ENCODE data around the gene MAP1LC3B2.
"Not testable (repeated sequence)": the region's sequence is repeated elsewhere in the genome, so short reads cannot be mapped to it uniquely, and the experiment has no call there.

The MAP1LC3B2 gene

DNA sequence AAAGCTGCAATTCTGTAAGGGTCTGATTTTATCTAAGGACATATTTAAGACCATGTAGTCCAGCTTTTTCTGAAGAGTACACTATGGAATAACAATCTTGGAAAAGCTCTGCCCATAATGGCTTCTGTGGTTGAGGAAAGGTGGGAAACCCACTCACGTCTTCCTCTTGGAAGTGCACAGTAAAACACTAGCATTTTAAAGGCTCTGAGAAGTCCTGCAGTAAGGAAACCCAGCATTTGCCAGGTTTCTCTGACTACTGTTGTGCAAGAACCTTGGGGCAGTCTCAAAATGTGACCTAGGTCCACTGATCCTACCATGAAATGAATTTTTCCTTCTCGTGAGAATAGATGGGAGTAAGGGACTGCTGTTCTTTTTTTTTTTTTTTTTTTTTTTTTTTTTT is 11.9 kb downstream of the MAP1LC3B2 start:
- Histone ChIP-seq H2BK15ac (ENCODE audit: low read depth, poor library complexity, severe bottlenecking) (no peak overlapping the region), H3K79me1 (replicated peaks; ENCODE audit: low read length, poor library complexity, severe bottlenecking) (no peaks in the 10 kb centered on the region), H3K4me3 (ENCODE audit: insufficient read depth in 1 of 2, low read depth in 1 of 2, low read length in 2 of 2) (no peak overlapping the region), H3K4me2 (ENCODE audit: low read length, poor library complexity, severe bottlenecking) (no peak overlapping the region), H3K4ac (ENCODE audit: low read depth in 1 of 2, low read length in 2 of 2) (no peak overlapping the region), H3K4me1 (ENCODE audit: control insufficient read depth, insufficient read depth, low read depth, low read length) (no peaks in the 10 kb centered on the region), H3K9ac (ENCODE audit: low read length) (no peak overlapping the region), H3K18ac (ENCODE audit: low read depth in 1 of 2, low read length in 2 of 2) (no peak overlapping the region), H2AK5ac (ENCODE audit: low read length, severe bottlenecking) (no peak overlapping the region), H4K91ac (ENCODE audit: low read length) (no peak overlapping the region), H3K14ac (ENCODE audit: low read length in 2 of 2) (no peak overlapping the region), H3K9me3 (ENCODE audit: control insufficient read depth, low read length) (peaks cover 3% of the 10 kb centered on the region), H3K36me3 (ENCODE audit: control insufficient read depth in 1 of 2, insufficient read depth in 2 of 2, low read depth in 1 of 2, low read length in 2 of 2) (no peaks in the 10 kb centered on the region), H4K8ac (ENCODE audit: low read length) (no peak overlapping the region), H2AFZ (ENCODE audit: low read depth, low read length) (no peak overlapping the region), H3K27ac (ENCODE audit: low read length, poor library complexity, severe bottlenecking) (no peak overlapping the region), H2BK5ac (ENCODE audit: low read depth, low read length, poor library complexity, severe bottlenecking) (no peak overlapping the region), H3K27me3 (ENCODE audit: control insufficient read depth in 1 of 2, insufficient read depth in 1 of 2, low read length in 2 of 2) (no peaks in the 10 kb centered on the region), H3K23ac (ENCODE audit: low read length in 2 of 2) (no peak overlapping the region), H2BK120ac (ENCODE audit: low read depth, low read length) (no peak overlapping the region), H2BK12ac (ENCODE audit: low read length in 2 of 2) (no peak overlapping the region)
- 98% methylated on average over 2 of the region's 2 CpGs for WGBS
- no peak for DNase-seq

GRCh38 chr12:116573776-116574175 is 14.6 kb downstream of the MAP1LC3B2 start:
- Histone ChIP-seq H3K9ac (ENCODE audit: low read length) (no peak overlapping the region), H3K18ac (ENCODE audit: low read depth in 1 of 2, low read length in 2 of 2) (no peak overlapping the region), H3K27me3 (ENCODE audit: control insufficient read depth in 1 of 2, insufficient read depth in 1 of 2, low read length in 2 of 2) (no peaks in the 10 kb centered on the region), H2BK15ac (ENCODE audit: low read depth, poor library complexity, severe bottlenecking) (no peak overlapping the region), H3K4me1 (ENCODE audit: control insufficient read depth, insufficient read depth, low read depth, low read length) (no peaks in the 10 kb centered on the region), H2AFZ (ENCODE audit: low read depth, low read length) (no peak overlapping the region), H4K91ac (ENCODE audit: low read length) (no peak overlapping the region), H2BK120ac (ENCODE audit: low read depth, low read length) (no peak overlapping the region), H3K9me3 (ENCODE audit: control insufficient read depth, low read length) (no peaks in the 10 kb centered on the region), H3K4me3 (ENCODE audit: insufficient read depth in 1 of 2, low read depth in 1 of 2, low read length in 2 of 2) (no peak overlapping the region), H3K4me2 (ENCODE audit: low read length, poor library complexity, severe bottlenecking) (no peak overlapping the region), H2AK5ac (ENCODE audit: low read length, severe bottlenecking) (no peak overlapping the region), H3K4ac (ENCODE audit: low read depth in 1 of 2, low read length in 2 of 2) (no peak overlapping the region), H3K36me3 (ENCODE audit: control insufficient read depth in 1 of 2, insufficient read depth in 2 of 2, low read depth in 1 of 2, low read length in 2 of 2) (no peaks in the 10 kb centered on the region), H2BK5ac (ENCODE audit: low read depth, low read length, poor library complexity, severe bottlenecking) (no peak overlapping the region), H2BK12ac (ENCODE audit: low read length in 2 of 2) (no peak overlapping the region), H4K8ac (ENCODE audit: low read length) (no peak overlapping the region), H3K79me1 (replicated peaks; ENCODE audit: low read length, poor library complexity, severe bottlenecking) (no peaks in the 10 kb centered on the region), H3K23ac (ENCODE audit: low read length in 2 of 2) (no peak overlapping the region), H3K27ac (ENCODE audit: low read length, poor library complexity, severe bottlenecking) (no peak overlapping the region), H3K14ac (ENCODE audit: low read length in 2 of 2) (no peak overlapping the region)
- 78% methylated on average over 3 of the region's 4 CpGs for WGBS
- DNase-seq, result no peak

- H3K14ac ChIP-seq (ENCODE audit: low read length in 2 of 2); H3K4me3 ChIP-seq (ENCODE audit: insufficient read depth in 1 of 2, low read depth in 1 of 2, low read length in 2 of 2): not testable (repeated sequence)
- WGBS, result 91% methylated on average over 24 of the region's 24 CpGs
Observed at GRCh38 chr12:116575754-116576153, 16.6 kb downstream of the MAP1LC3B2 start.

GRCh38 chr12:116577154-116577561 is 18.0 kb downstream of the MAP1LC3B2 start:
- DNase-seq, result no peak
- no peaks in the 10 kb centered on the region for H3K9me3 ChIP-seq (ENCODE audit: control insufficient read depth, low read length)
- H3K79me1 ChIP-seq (replicated peaks; ENCODE audit: low read length, poor library complexity, severe bottlenecking), result no peaks in the 10 kb centered on the region
- H3K27ac ChIP-seq (ENCODE audit: low read length, poor library complexity, severe bottlenecking), result no peak overlapping the region
- no peak overlapping the region for H3K23ac ChIP-seq (ENCODE audit: low read length in 2 of 2)
- H2BK5ac ChIP-seq (ENCODE audit: low read depth, low read length, poor library complexity, severe bottlenecking), result no peak overlapping the region
- H2BK120ac ChIP-seq (ENCODE audit: low read depth, low read length), result no peak overlapping the region
- no peak overlapping the region for H3K9ac ChIP-seq (ENCODE audit: low read length)
- no peaks in the 10 kb centered on the region for H3K27me3 ChIP-seq (ENCODE audit: control insufficient read depth in 1 of 2, insufficient read depth in 1 of 2, low read length in 2 of 2)
- H3K4me1 ChIP-seq (ENCODE audit: control insufficient read depth, insufficient read depth, low read depth, low read length), result no peaks in the 10 kb centered on the region
- no peak overlapping the region for H3K4me3 ChIP-seq (ENCODE audit: insufficient read depth in 1 of 2, low read depth in 1 of 2, low read length in 2 of 2)
- no peak overlapping the region for H4K91ac ChIP-seq (ENCODE audit: low read length)
- H2BK15ac ChIP-seq (ENCODE audit: low read depth, poor library complexity, severe bottlenecking), result no peak overlapping the region
- no peak overlapping the region for H3K4me2 ChIP-seq (ENCODE audit: low read length, poor library complexity, severe bottlenecking)
- no peak overlapping the region for H3K14ac ChIP-seq (ENCODE audit: low read length in 2 of 2)
- H3K4ac ChIP-seq (ENCODE audit: low read depth in 1 of 2, low read length in 2 of 2), result no peak overlapping the region
- WGBS, result 100% methylated on average over 2 of the region's 4 CpGs
- H2AK5ac ChIP-seq (ENCODE audit: low read length, severe bottlenecking), result no peak overlapping the region
- no peak overlapping the region for H4K8ac ChIP-seq (ENCODE audit: low read length)
- H3K36me3 ChIP-seq (ENCODE audit: control insufficient read depth in 1 of 2, insufficient read depth in 2 of 2, low read depth in 1 of 2, low read length in 2 of 2), result no peaks in the 10 kb centered on the region
- no peak overlapping the region for H2BK12ac ChIP-seq (ENCODE audit: low read length in 2 of 2)
- H3K18ac ChIP-seq (ENCODE audit: low read depth in 1 of 2, low read length in 2 of 2), result no peak overlapping the region
- no peak overlapping the region for H2AFZ ChIP-seq (ENCODE audit: low read depth, low read length)

More at GRCh38 chr12:116575754-116576153, 16.6 kb downstream of the MAP1LC3B2 start:
- H3K27me3 ChIP-seq (ENCODE audit: control insufficient read depth in 1 of 2, insufficient read depth in 1 of 2, low read length in 2 of 2); H3K18ac ChIP-seq (ENCODE audit: low read depth in 1 of 2, low read length in 2 of 2); H2AK5ac ChIP-seq (ENCODE audit: low read length, severe bottlenecking); H2AFZ ChIP-seq (ENCODE audit: low read depth, low read length); H2BK120ac ChIP-seq (ENCODE audit: low read depth, low read length); H3K4me1 ChIP-seq (ENCODE audit: control insufficient read depth, insufficient read depth, low read depth, low read length); H2BK15ac ChIP-seq (ENCODE audit: low read depth, poor library complexity, severe bottlenecking); H3K4me2 ChIP-seq (ENCODE audit: low read length, poor library complexity, severe bottlenecking); H3K36me3 ChIP-seq (ENCODE audit: control insufficient read depth in 1 of 2, insufficient read depth in 2 of 2, low read depth in 1 of 2, low read length in 2 of 2); H4K91ac ChIP-seq (ENCODE audit: low read length); DNase-seq; H4K8ac ChIP-seq (ENCODE audit: low read length); H3K79me1 ChIP-seq (replicated peaks; ENCODE audit: low read length, poor library complexity, severe bottlenecking); H3K27ac ChIP-seq (ENCODE audit: low read length, poor library complexity, severe bottlenecking); H2BK5ac ChIP-seq (ENCODE audit: low read depth, low read length, poor library complexity, severe bottlenecking); H3K4ac ChIP-seq (ENCODE audit: low read depth in 1 of 2, low read length in 2 of 2); H2BK12ac ChIP-seq (ENCODE audit: low read length in 2 of 2); H3K9me3 ChIP-seq (ENCODE audit: control insufficient read depth, low read length); H3K9ac ChIP-seq (ENCODE audit: low read length); H3K23ac ChIP-seq (ENCODE audit: low read length in 2 of 2): not testable (repeated sequence)
